Epithelial cell of proximal tubule (primary cell): Measurements from ENCODE around the gene UNC13C. TPM values are rescaled to one million over a fixed set of nuclear protein-coding genes. Genes with fewer than 3 reads are reported as not detected.

ENCODE experiments used
- DNase-seq: peaks from one replicate; pipeline ENCODE4 v3.0.0-alpha.2; 2011; ENCODE audit warnings: low read depth
- H3K4me3 ChIP-seq: 2 replicates; pipeline ENCODE4 v1.5.1; 2011; ENCODE audit warnings: low read depth, mild to moderate bottlenecking, low read length
- CTCF ChIP-seq: conservative IDR thresholded peaks from 2 replicates; pipeline ENCODE4 v1.5.1; 2012; ENCODE audit warnings: low read depth, mild to moderate bottlenecking, low read length
- total RNA-seq: library from RNA; depleted of rRNA; stranded (reverse); fragments of >200 nt; gene quantifications from 2 replicates; pipeline ENCODE4 v1.2.3, GENCODE V29; 2015

Gene UNC13C
- total RNA-seq, 1 donor from 2014 or later = 0.06 TPM

GRCh38 chr15:54097019-54097418 is 118.8 kb downstream of the UNC13C start:
- no peak for DNase-seq
- no peak overlapping the region for H3K4me3 ChIP-seq
- no peak for TF ChIP-seq CTCF

GRCh38 chr15:54099010-54099409 is 120.8 kb downstream of the UNC13C start:
- no peak for DNase-seq
- no peak for TF ChIP-seq CTCF

GRCh38 chr15:54101664-54102270 is 123.5 kb downstream of the UNC13C start:
- TF ChIP-seq CTCF = no peak
- DNase-seq = no peak
- no peak overlapping the region for H3K4me3 ChIP-seq

More at GRCh38 chr15:54099010-54099409, 120.8 kb downstream of the UNC13C start:
- H3K4me3 ChIP-seq = no peak overlapping the region

GRCh38 chr15:54102704-54103103 is 124.5 kb downstream of the UNC13C start:
- no peak overlapping the region for H3K4me3 ChIP-seq
- DNase-seq = no peak
- TF ChIP-seq CTCF = no peak

- TF ChIP-seq CTCF = no peak
- no peak overlapping the region for H3K4me3 ChIP-seq
- no peak for DNase-seq
Observed at GRCh38 chr15:54109014-54109413, 130.8 kb downstream of the UNC13C start.

DNA sequence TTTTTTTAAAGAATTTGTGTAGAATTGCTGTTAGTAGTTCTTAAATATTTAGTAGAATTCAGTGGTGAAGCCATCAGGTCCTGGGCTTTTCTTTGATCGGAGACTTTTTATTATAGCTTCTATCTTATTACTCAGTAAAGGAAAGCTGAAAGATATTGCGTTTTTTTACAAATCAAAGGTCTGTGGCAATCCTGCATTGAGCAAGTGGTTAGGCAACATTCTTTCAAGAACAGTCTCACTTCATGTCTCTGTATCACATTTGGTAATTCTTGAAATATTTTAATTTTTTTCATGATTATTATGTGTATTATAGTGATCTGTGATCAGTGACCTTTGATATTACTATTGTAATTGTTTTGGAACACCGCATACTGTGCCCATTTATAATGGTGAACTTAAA is 140.8 kb downstream of the UNC13C start:
- no peak for TF ChIP-seq CTCF
- no peak overlapping the region for H3K4me3 ChIP-seq

DNA sequence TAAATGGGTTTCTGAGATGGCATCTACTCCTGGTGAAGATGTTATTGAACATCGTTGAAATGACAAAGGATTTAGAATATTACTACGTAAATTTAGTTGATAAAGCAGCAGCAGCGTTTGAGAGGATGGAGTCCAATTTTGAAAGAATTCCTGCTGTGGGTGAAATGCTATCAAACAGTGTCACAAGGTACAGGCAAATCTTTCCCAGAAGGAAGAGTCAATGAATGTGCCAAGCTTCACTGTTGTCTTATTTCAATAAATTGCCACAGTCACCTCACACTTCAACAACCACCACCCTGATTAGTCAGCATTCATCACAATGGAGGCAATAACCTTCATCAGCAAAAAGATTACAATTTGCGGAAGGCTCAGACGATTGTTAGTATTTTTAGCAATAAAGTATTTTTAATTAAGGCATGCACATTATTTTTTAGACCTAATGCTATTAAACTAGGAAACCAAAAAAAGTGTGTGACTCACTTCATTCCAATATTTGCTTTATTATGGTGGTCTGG is 142.8 kb downstream of the UNC13C start:
- no peak overlapping the region for H3K4me3 ChIP-seq
- TF ChIP-seq CTCF = no peak
- DNase-seq = no peak

More for the DNA sequence above, 140.8 kb downstream of the UNC13C start:
- DNase-seq = no peak
